CD8-positive, alpha-beta memory T cell (primary cell): ENCODE measurements around the gene RHBDL1. TPM values are rescaled to one million over a fixed set of nuclear protein-coding genes. Genes with fewer than 3 reads are reported as not detected.

Experiments
- CTCF ChIA-PET: fragments of 350-600 bp; sonication (Branson Sonifier 250); formaldehyde crosslinking; loops from one replicate; lab custom pipeline; 2021; ENCODE audit warnings: antibody characterized with exemption; lab: Charles Lee
- POLR2A ChIA-PET: fragments of 350-600 bp; sonication (Branson Sonifier 250); formaldehyde crosslinking; loops from one replicate; lab custom pipeline; 2021; ENCODE audit warnings: antibody characterized with exemption; lab: Charles Lee
- DNase-seq, 5 donors: peaks; one replicate each; pipeline versions ENCODE4 v3.0.0 to v3.0.0-alpha.2; 2020 to 2022; ENCODE audit warnings: mixed read lengths in 1 of 5
- H3K27ac ChIP-seq: one replicate; pipeline ENCODE4 v1.7.0; 2013; ENCODE audit warnings: low read depth, mild to moderate bottlenecking, low read length, moderate library complexity
- H3K27me3 ChIP-seq: 2 replicates; pipeline ENCODE4 v1.7.0; 2013; ENCODE audit warnings: low read length, mild to moderate bottlenecking; ENCODE audit not compliant: insufficient read depth, poor library complexity, severe bottlenecking
- H3K36me3 ChIP-seq: 2 replicates; pipeline ENCODE4 v1.7.0; 2013; ENCODE audit warnings: mild to moderate bottlenecking, low read length, moderate library complexity; ENCODE audit not compliant: insufficient read depth
- H3K4me1 ChIP-seq: 2 replicates; pipeline ENCODE4 v1.7.0; 2013; ENCODE audit warnings: mild to moderate bottlenecking, low read length, moderate library complexity; ENCODE audit not compliant: insufficient read depth
- H3K4me3 ChIP-seq: 2 replicates; pipeline ENCODE4 v1.7.0; 2013; ENCODE audit warnings: mild to moderate bottlenecking, low read length
- H3K9me3 ChIP-seq: 2 replicates; pipeline ENCODE4 v1.7.0; 2013; ENCODE audit warnings: mild to moderate bottlenecking, low read length
- H3K27ac Mint-ChIP-seq, 8 donors: one replicate each; pipeline ENCODE4 v1.8.0; 2020 to 2021; ENCODE audit warnings: mixed read lengths in 8 of 8, mild to moderate bottlenecking in 6 of 8, inconsistent platforms in 3 of 8, moderate library complexity in 3 of 8
- H3K27me3 Mint-ChIP-seq, 2 donors: one replicate each; pipeline ENCODE4 v1.8.0; 2020 to 2021; ENCODE audit warnings: mixed read lengths in 2 of 2, mild to moderate bottlenecking in 1 of 2, moderate library complexity in 1 of 2
- H3K36me3 Mint-ChIP-seq, 3 donors: one replicate each; pipeline ENCODE4 v1.8.0; 2020 to 2021; ENCODE audit warnings: mixed read lengths in 3 of 3, inconsistent platforms in 1 of 3, mild to moderate bottlenecking in 1 of 3
- H3K4me1 Mint-ChIP-seq, 3 donors: one replicate each; pipeline ENCODE4 v1.8.0; 2020 to 2021; ENCODE audit warnings: mixed read lengths in 3 of 3, inconsistent platforms in 1 of 3, mild to moderate bottlenecking in 1 of 3
- H3K4me3 Mint-ChIP-seq, 7 donors: one replicate each; pipeline ENCODE4 v1.8.0; 2020 to 2021; ENCODE audit warnings: mixed read lengths in 7 of 7, mild to moderate bottlenecking in 6 of 7, moderate library complexity in 4 of 7, inconsistent platforms in 2 of 7
- H3K9me3 Mint-ChIP-seq, 5 donors: one replicate each; pipeline ENCODE4 v1.8.0; 2020 to 2022; ENCODE audit warnings: mixed read lengths in 5 of 5, mild to moderate bottlenecking in 3 of 5, moderate library complexity in 2 of 5, inconsistent platforms in 1 of 5
- polyA plus RNA-seq: library from polyadenylated mRNA; unstranded; fragments of 300-500 nt; fragmentation: Illumina TruSeq; gene quantifications from one replicate; pipeline ENCODE4 v1.2.3, GENCODE V29; 2021
- total RNA-seq, 2 experiments: library from RNA; stranded (reverse); gene quantifications; one replicate each; pipeline ENCODE4 v1.2.3, GENCODE V29; 2021

RHBDL1 gene
- total and polyA plus RNA-seq, 3 experiments from 2014 or later, result 0.29 to 0.44 (median 0.33) TPM

GRCh38 chr16:629833-630248, 45.6 kb upstream of the RHBDL1 start:
- H3K27ac ChIP-seq, result no peak overlapping the region
- ChIA-PET POLR2A (no interaction called here), CTCF (no interaction called here)
- DNase-seq, result no peak
- H3K27me3 ChIP-seq, result no peaks in the 10 kb centered on the region
- H3K36me3 Mint-ChIP-seq, result peaks cover 0 to 33% (median 0%) of the 10 kb centered on the region in 3 donors
- H3K9me3 ChIP-seq, result no peaks in the 10 kb centered on the region
- H3K4me1 ChIP-seq, result peaks cover under 1% of the 10 kb centered on the region
- H3K36me3 ChIP-seq, result no peaks in the 10 kb centered on the region
- H3K4me3 Mint-ChIP-seq, result peak overlapping the region in 1 of 7 donors; percentile 32
- H3K27ac Mint-ChIP-seq, result peak overlapping the region in 1 of 8 donors; percentile 57
- no peaks in the 10 kb centered on the region for H3K9me3 Mint-ChIP-seq
- H3K4me3 ChIP-seq, result no peak overlapping the region
- H3K27me3 Mint-ChIP-seq, result no peaks in the 10 kb centered on the region
- peaks cover 0 to 2% (median 2%) of the 10 kb centered on the region in 3 donors for H3K4me1 Mint-ChIP-seq

GRCh38 chr16:630249-630814, 45.1 kb upstream of the RHBDL1 start:
- H3K27me3 Mint-ChIP-seq, result no peaks in the 10 kb centered on the region
- CTCF ChIA-PET, result no interaction called here

GRCh38 chr16:630815-631405, 44.6 kb upstream of the RHBDL1 start, which contains the start of gene WFIKKN1:
WFIKKN1 (plus strand) TSS chr16:630985; CDS start chr16:631254, 269 bp downstream.
- Histone ChIP-seq H3K9me3 (no peaks in the 10 kb centered on the region), H3K36me3 (no peaks in the 10 kb centered on the region), H3K27me3 (no peaks in the 10 kb centered on the region), H3K4me3 (no peak within 1 kb of the TSS), H3K4me1 (peaks cover 7% of the 10 kb centered on the region), H3K27ac (no peak within 1 kb of the TSS)
- Mint-ChIP-seq H3K4me3 (peak within 1 kb of the TSS in 1 of 7 donors; percentile 32), H3K9me3 (no peaks in the 10 kb centered on the region), H3K27ac (peak within 1 kb of the TSS in 1 of 8 donors; percentile 57), H3K27me3 (no peaks in the 10 kb centered on the region), H3K4me1 (peaks cover 0 to 4% (median 2%) of the 10 kb centered on the region in 3 donors), H3K36me3 (peaks cover 0 to 29% (median 0%) of the 10 kb centered on the region in 3 donors)
- POLR2A ChIA-PET, result no interaction called here
- CTCF ChIA-PET, result no interaction called here
- DNase-seq, result no peak

More at GRCh38 chr16:630249-630814, 45.1 kb upstream of the RHBDL1 start:
- POLR2A ChIA-PET, result no interaction called here
- Mint-ChIP-seq H3K9me3 (no peaks in the 10 kb centered on the region), H3K4me3 (no peak overlapping the region), H3K27ac (no peak overlapping the region), H3K4me1 (peaks cover 0 to 4% (median 2%) of the 10 kb centered on the region in 3 donors), H3K36me3 (peaks cover 0 to 31% (median 0%) of the 10 kb centered on the region in 3 donors)
- DNase-seq, result no peak
- H3K4me1 ChIP-seq, result peaks cover 6% of the 10 kb centered on the region
- H3K4me3 ChIP-seq, result no peak overlapping the region
- H3K27ac ChIP-seq, result no peak overlapping the region
- no peaks in the 10 kb centered on the region for H3K9me3 ChIP-seq
- H3K36me3 ChIP-seq, result no peaks in the 10 kb centered on the region
- no peaks in the 10 kb centered on the region for H3K27me3 ChIP-seq

DNA sequence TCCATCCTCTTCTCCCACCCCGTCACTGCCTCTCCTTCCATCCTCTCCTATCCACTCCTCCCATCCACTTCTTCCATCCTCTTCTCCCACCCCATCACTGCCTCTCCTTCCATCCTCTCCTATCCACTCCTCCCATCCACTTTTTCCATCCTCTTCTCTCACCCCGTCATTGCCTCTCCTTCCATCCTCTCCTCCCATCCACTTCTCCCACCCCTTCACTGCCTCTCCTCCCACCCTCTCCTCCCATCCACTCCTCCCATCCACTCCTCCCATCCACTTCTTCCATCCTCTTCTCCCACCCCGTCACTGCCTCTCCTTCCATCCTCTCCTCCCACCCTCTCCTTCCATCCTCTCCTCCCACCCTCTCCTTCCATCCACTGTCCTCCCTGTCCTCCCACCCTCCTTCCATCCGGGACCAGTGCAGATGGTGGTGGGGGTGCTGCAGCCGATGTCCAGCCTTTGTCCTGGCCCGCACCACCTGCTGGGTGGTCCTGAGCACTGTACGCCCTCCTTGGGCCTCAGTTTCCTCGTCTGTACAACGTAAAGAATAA, 43.6 kb upstream of the RHBDL1 start:
- CTCF ChIA-PET, result no interaction called here

GRCh38 chr16:632486-633335, 42.8 kb upstream of the RHBDL1 start:
- Histone ChIP-seq H3K9me3 (no peaks in the 10 kb centered on the region), H3K27me3 (no peaks in the 10 kb centered on the region), H3K27ac (no peak overlapping the region), H3K36me3 (no peaks in the 10 kb centered on the region), H3K4me1 (peaks cover 12% of the 10 kb centered on the region), H3K4me3 (no peak overlapping the region)
- Mint-ChIP-seq H3K36me3 (peaks cover 0 to 20% (median 0%) of the 10 kb centered on the region in 3 donors), H3K27ac (no peak overlapping the region), H3K9me3 (peaks cover 0 to 3% (median 0%) of the 10 kb centered on the region in 5 donors), H3K27me3 (peaks cover 0 to 7% of the 10 kb centered on the region in 2 donors), H3K4me1 (peaks cover 0 to 16% (median 9%) of the 10 kb centered on the region in 3 donors), H3K4me3 (no peak overlapping the region)
- peak in 1 of 5 donors; percentile 46 for DNase-seq
- POLR2A ChIA-PET, result no interaction called here
- CTCF ChIA-PET, result no interaction called here

More for the DNA sequence above, 43.6 kb upstream of the RHBDL1 start:
- Histone ChIP-seq H3K36me3 (no peaks in the 10 kb centered on the region), H3K27me3 (no peaks in the 10 kb centered on the region), H3K27ac (no peak overlapping the region), H3K4me1 (peaks cover 7% of the 10 kb centered on the region), H3K4me3 (no peak overlapping the region), H3K9me3 (no peaks in the 10 kb centered on the region)
- Mint-ChIP-seq H3K4me3 (no peak overlapping the region), H3K9me3 (peaks cover 0 to 3% (median 0%) of the 10 kb centered on the region in 5 donors), H3K27me3 (peaks cover 0 to 7% of the 10 kb centered on the region in 2 donors), H3K27ac (peak overlapping the region in 1 of 8 donors; percentile 83), H3K4me1 (peaks cover 0 to 11% (median 9%) of the 10 kb centered on the region in 3 donors), H3K36me3 (peaks cover 0 to 27% (median 0%) of the 10 kb centered on the region in 3 donors)
- POLR2A ChIA-PET, result no interaction called here
- no peak for DNase-seq

DNA sequence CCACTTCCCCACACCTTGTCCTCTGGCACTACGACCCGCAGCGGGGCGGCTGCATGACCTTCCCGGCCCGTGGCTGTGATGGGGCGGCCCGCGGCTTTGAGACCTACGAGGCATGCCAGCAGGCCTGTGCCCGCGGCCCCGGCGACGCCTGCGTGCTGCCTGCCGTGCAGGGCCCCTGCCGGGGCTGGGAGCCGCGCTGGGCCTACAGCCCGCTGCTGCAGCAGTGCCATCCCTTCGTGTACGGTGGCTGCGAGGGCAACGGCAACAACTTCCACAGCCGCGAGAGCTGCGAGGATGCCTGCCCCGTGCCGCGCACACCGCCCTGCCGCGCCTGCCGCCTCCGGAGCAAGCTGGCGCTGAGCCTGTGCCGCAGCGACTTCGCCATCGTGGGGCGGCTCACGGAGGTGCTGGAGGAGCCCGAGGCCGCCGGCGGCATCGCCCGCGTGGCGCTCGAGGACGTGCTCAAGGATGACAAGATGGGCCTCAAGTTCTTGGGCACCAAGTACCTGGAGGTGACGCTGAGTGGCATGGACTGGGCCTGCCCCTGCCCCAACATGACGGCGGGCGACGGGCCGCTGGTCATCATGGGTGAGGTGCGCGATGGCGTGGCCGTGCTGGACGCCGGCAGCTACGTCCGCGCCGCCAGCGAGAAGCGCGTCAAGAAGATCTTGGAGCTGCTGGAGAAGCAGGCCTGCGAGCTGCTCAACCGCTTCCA, 42.0 kb upstream of the RHBDL1 start:
- H3K36me3 ChIP-seq, result no peaks in the 10 kb centered on the region
- no peak overlapping the region for H3K27ac ChIP-seq
- H3K27me3 ChIP-seq, result no peaks in the 10 kb centered on the region
- peak in 1 of 5 donors; percentile 50 for DNase-seq
- peaks cover 0 to 7% of the 10 kb centered on the region in 2 donors for H3K27me3 Mint-ChIP-seq
- H3K36me3 Mint-ChIP-seq, result peaks cover 0 to 13% (median 0%) of the 10 kb centered on the region in 3 donors
- peaks cover 16% of the 10 kb centered on the region for H3K4me1 ChIP-seq
- no peaks in the 10 kb centered on the region for H3K9me3 ChIP-seq
- H3K4me3 ChIP-seq, result no peak overlapping the region
- peaks cover 0 to 20% (median 10%) of the 10 kb centered on the region in 3 donors for H3K4me1 Mint-ChIP-seq
- H3K27ac Mint-ChIP-seq, result no peak overlapping the region
- peak overlapping the region in 2 of 7 donors; percentile 80 to 81 for H3K4me3 Mint-ChIP-seq
- H3K9me3 Mint-ChIP-seq, result peaks cover 0 to 3% (median 0%) of the 10 kb centered on the region in 5 donors
- POLR2A ChIA-PET, result no interaction called here
- CTCF ChIA-PET, result no interaction called here

GRCh38 chr16:634051-634670, 41.3 kb upstream of the RHBDL1 start:
- Histone ChIP-seq H3K9me3 (no peaks in the 10 kb centered on the region), H3K4me1 (peaks cover 16% of the 10 kb centered on the region), H3K27me3 (no peaks in the 10 kb centered on the region), H3K27ac (no peak overlapping the region), H3K4me3 (no peak overlapping the region), H3K36me3 (no peaks in the 10 kb centered on the region)
- H3K4me1 Mint-ChIP-seq, result peaks cover 0 to 20% (median 10%) of the 10 kb centered on the region in 3 donors
- H3K4me3 Mint-ChIP-seq, result peak overlapping the region in 6 of 7 donors; percentile 34 to 88 (median 62)
- peaks cover 0 to 7% of the 10 kb centered on the region in 2 donors for H3K27me3 Mint-ChIP-seq
- H3K27ac Mint-ChIP-seq, result peak overlapping the region in 2 of 8 donors; percentile 78 to 87
- peaks cover 0 to 10% (median 0%) of the 10 kb centered on the region in 3 donors for H3K36me3 Mint-ChIP-seq
- CTCF ChIA-PET, result no interaction called here
- POLR2A ChIA-PET, result no interaction called here
- no peak for DNase-seq
- H3K9me3 Mint-ChIP-seq, result peaks cover 0 to 3% (median 0%) of the 10 kb centered on the region in 5 donors
